Adrenal gland (tissue), 5 donors: ENCODE measurements around the gene FAM193B.

ENCODE experiments used
- CTCF ChIP-seq, 6 experiments: fragments of 450-650 bp in 4 of 6; fragments of 200-600 bp in 2 of 6; sonication (generic) in 1 of 6; IDR thresholded peaks; 1 replicate in 5 of 6; 2 replicates in 1 of 6; pipeline versions ENCODE4 v1.5.1 to v1.8.0; 2016 to 2021; ENCODE audit warnings: antibody characterized with exemption in 6 of 6, mild to moderate bottlenecking in 2 of 6, moderate library complexity in 1 of 6
- POLR2A ChIP-seq, 2 donors: fragments of 450-650 bp; IDR thresholded peaks; one replicate each; pipeline ENCODE4 v1.6.1; 2017; ENCODE audit warnings: antibody characterized with exemption in 2 of 2, mild to moderate bottlenecking in 2 of 2, moderate library complexity in 1 of 2
- donor health status: DM: no; HTN: no; CAD: no.

DNA sequence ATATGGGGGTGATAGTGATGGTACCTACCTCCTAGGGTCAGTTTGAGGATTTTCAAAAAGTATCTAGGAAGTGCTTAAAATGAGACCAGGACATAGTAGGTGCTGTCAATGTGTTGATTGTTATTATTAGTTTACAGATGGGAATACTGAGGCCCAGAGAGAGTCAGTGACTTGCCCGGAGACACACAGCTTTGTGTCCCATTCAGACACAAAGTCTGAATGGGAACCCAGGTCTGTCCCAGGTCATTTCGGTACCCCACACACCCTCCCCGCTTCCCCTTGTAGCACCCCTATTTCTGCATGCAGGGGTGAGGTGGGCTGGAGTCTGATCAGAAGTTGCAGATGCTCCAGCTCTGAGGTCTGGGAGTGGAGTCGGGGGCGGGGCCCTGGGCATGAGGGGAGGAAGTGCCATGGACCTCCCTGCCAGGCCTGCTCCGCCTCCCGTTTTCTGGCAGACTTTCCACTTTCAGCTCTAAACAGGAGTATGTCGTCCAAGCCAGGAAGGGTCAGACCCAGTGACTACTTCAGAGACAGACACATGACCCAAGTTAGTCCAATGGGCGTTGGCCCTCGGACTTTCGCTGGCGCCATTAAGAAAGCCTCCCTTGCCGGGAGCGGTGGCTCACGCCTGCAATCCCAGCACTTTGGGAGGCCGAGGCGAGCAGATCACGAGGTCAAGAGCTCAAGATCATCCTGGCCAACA lies 77.7 kb downstream of the FAM193B start:
- TF ChIP-seq CTCF (IDR thresholded peaks at IDR 0.05), result no peak
- no peak for TF ChIP-seq POLR2A (IDR thresholded peaks at IDR 0.05)
